IMR-90 (cell line): ENCODE results near the gene IQCM.

Experiments used
- CEBPB ChIP-seq: IDR thresholded peaks from 2 replicates; pipeline ENCODE4 v1.6.1; 2012; ENCODE audit warnings: low read depth, low read length, improper control_type of control experiment
- CHD1 ChIP-seq: IDR thresholded peaks from 2 replicates; pipeline ENCODE4 v1.6.1; 2012; ENCODE audit warnings: low read depth, low read length, improper control_type of control experiment
- CTCF ChIP-seq: conservative IDR thresholded peaks from 2 replicates; pipeline ENCODE4 v1.5.1; 2012; ENCODE audit warnings: mild to moderate bottlenecking, low read depth, low read length, improper control_type of control experiment
- ELK1 ChIP-seq: fragments of 150-350 bp; IDR thresholded peaks from 2 replicates; pipeline ENCODE4 v1.6.1; 2016; ENCODE audit warnings: low read depth, mild to moderate bottlenecking, low read length, moderate library complexity, borderline replicate concordance
- MAFK ChIP-seq: IDR thresholded peaks from 2 replicates; pipeline ENCODE4 v1.6.1; 2012; ENCODE audit warnings: low read depth, low read length, improper control_type of control experiment
- MAZ ChIP-seq: IDR thresholded peaks from 2 replicates; pipeline ENCODE4 v1.6.1; 2012; ENCODE audit warnings: low read depth, mild to moderate bottlenecking, low read length, improper control_type of control experiment, moderate library complexity, borderline replicate concordance
- POLR2A ChIP-seq: IDR thresholded peaks from 2 replicates; pipeline ENCODE4 v1.6.1; 2012; ENCODE audit warnings: mild to moderate bottlenecking, low read depth, low read length
- RCOR1 ChIP-seq: IDR thresholded peaks from 2 replicates; pipeline ENCODE4 v1.6.1; 2012; ENCODE audit warnings: mild to moderate bottlenecking, low read length, improper control_type of control experiment; ENCODE audit not compliant: insufficient replicate concordance
- RFX5 ChIP-seq: IDR thresholded peaks from 2 replicates; pipeline ENCODE4 v1.8.0; 2012; ENCODE audit warnings: low read depth, mild to moderate bottlenecking, low read length, moderate library complexity
- SMC3 ChIP-seq: fragments of 150-350 bp; IDR thresholded peaks from 2 replicates; pipeline ENCODE4 v1.6.1; 2016; ENCODE audit warnings: low read depth, mild to moderate bottlenecking, antibody characterized with exemption, low read length, moderate library complexity

- TF ChIP-seq CTCF (no peak), POLR2A (no peak), CEBPB (no peak), MAZ (no peak), RCOR1 (no peak), ELK1 (no peak), RFX5 (no peak), MAFK (no peak), CHD1 (no peak), SMC3 (no peak)
These were observed 74.3 kb downstream of the IQCM start for GRCh38 chr4:149741186-149741831.
